ENCODE results near the gene ZDHHC3.

Gene ZDHHC3

GRCh38 chr3:44969154-44969827 is 6.7 kb downstream of the ZDHHC3 start:
- Histone ChIP-seq H3K4me1 (ENCODE audit: control insufficient read depth, low read length) (peaks cover 22% of the 10 kb centered on the region), H3K4me2 (ENCODE audit: low read length) (peak overlapping the region; percentile 8), H3K27me3 (ENCODE audit: control insufficient read depth, low read length) (no peaks in the 10 kb centered on the region), H3K36me3 (ENCODE audit: control insufficient read depth, low read length) (no peaks in the 10 kb centered on the region; the same call in 1 of the 2 replicates), H3K9me2 (replicated peaks; ENCODE audit: control insufficient read depth, low read length) (no peaks in the 10 kb centered on the region), H3K4me3 (ENCODE audit: low read length) (no peak overlapping the region; the same call in 1 of the 2 replicates), H3K9me3 (ENCODE audit: control insufficient read depth, insufficient read depth, low read length) (no peaks in the 10 kb centered on the region), H4K20me1 (ENCODE audit: control insufficient read depth, insufficient read depth, low read depth, low read length) (peaks cover 3% of the 10 kb centered on the region), H3K27ac (ENCODE audit: low read depth, low read length) (no peak overlapping the region), H3K79me2 (ENCODE audit: control insufficient read depth, low read length) (peaks cover 84% of the 10 kb centered on the region), H3F3A (ENCODE audit: control insufficient read depth, insufficient read depth) (no peaks in the 10 kb centered on the region)
- TF ChIP-seq CTCF (IDR thresholded peaks at IDR 0.05; ENCODE audit: low read depth, low read length, poor library complexity, severe bottlenecking) = peak; percentile 8
- TF ChIP-seq EZH2phosphoT487 (IDR thresholded peaks at IDR 0.05; ENCODE audit: borderline replicate concordance, low read length) = no peak

- no peaks in the 10 kb centered on the region; the same call in 1 of the 2 replicates for H4K20me1 ChIP-seq (ENCODE audit: control insufficient read depth, insufficient read depth, low read depth, low read length)
- H3K79me2 ChIP-seq (ENCODE audit: control insufficient read depth, low read length) = peaks cover 84% of the 10 kb centered on the region
- H3K9me2 ChIP-seq (replicated peaks; ENCODE audit: control insufficient read depth, low read length) = no peaks in the 10 kb centered on the region
- TF ChIP-seq CTCF (IDR thresholded peaks at IDR 0.05; ENCODE audit: low read depth, low read length, poor library complexity, severe bottlenecking) = no peak
- peaks cover 22% of the 10 kb centered on the region for H3K4me1 ChIP-seq (ENCODE audit: control insufficient read depth, low read length)
- no peaks in the 10 kb centered on the region; the same call in 1 of the 2 replicates for H3K36me3 ChIP-seq (ENCODE audit: control insufficient read depth, low read length)
- H3K4me3 ChIP-seq (ENCODE audit: low read length) = no peak overlapping the region
- H3K4me2 ChIP-seq (ENCODE audit: low read length) = no peak overlapping the region
- H3F3A ChIP-seq (ENCODE audit: control insufficient read depth, insufficient read depth) = no peaks in the 10 kb centered on the region
- no peaks in the 10 kb centered on the region for H3K27me3 ChIP-seq (ENCODE audit: control insufficient read depth, low read length)
- no peak overlapping the region for H3K27ac ChIP-seq (ENCODE audit: low read depth, low read length)
- H3K9me3 ChIP-seq (ENCODE audit: control insufficient read depth, insufficient read depth, low read length) = no peaks in the 10 kb centered on the region
Observed at GRCh38 chr3:44968447-44968858, 7.5 kb downstream of the ZDHHC3 start.

- Histone ChIP-seq H3K4me2 (ENCODE audit: low read length) (no peak overlapping the region), H4K20me1 (ENCODE audit: control insufficient read depth, insufficient read depth, low read depth, low read length) (peaks cover 6% of the 10 kb centered on the region), H3F3A (ENCODE audit: control insufficient read depth, insufficient read depth) (no peaks in the 10 kb centered on the region), H3K79me2 (ENCODE audit: control insufficient read depth, low read length) (peaks cover 89% of the 10 kb centered on the region), H3K4me3 (ENCODE audit: low read length) (no peak overlapping the region), H3K9me2 (replicated peaks; ENCODE audit: control insufficient read depth, low read length) (no peaks in the 10 kb centered on the region), H3K27me3 (ENCODE audit: control insufficient read depth, low read length) (no peaks in the 10 kb centered on the region), H3K36me3 (ENCODE audit: control insufficient read depth, low read length) (no peaks in the 10 kb centered on the region; the same call in 1 of the 2 replicates), H3K27ac (ENCODE audit: low read depth, low read length) (no peak overlapping the region), H3K9me3 (ENCODE audit: control insufficient read depth, insufficient read depth, low read length) (no peaks in the 10 kb centered on the region), H3K4me1 (ENCODE audit: control insufficient read depth, low read length) (peaks cover 22% of the 10 kb centered on the region)
- TF ChIP-seq EZH2phosphoT487 (IDR thresholded peaks at IDR 0.05; ENCODE audit: borderline replicate concordance, low read length) = no peak
- TF ChIP-seq CTCF (IDR thresholded peaks at IDR 0.05; ENCODE audit: low read depth, low read length, poor library complexity, severe bottlenecking) = no peak
Observed at GRCh38 chr3:44966795-44967278, 9.1 kb downstream of the ZDHHC3 start.

All from DOHH2 (cell line).